ENCODE results near the gene BACH2.

The BACH2 gene

DNA sequence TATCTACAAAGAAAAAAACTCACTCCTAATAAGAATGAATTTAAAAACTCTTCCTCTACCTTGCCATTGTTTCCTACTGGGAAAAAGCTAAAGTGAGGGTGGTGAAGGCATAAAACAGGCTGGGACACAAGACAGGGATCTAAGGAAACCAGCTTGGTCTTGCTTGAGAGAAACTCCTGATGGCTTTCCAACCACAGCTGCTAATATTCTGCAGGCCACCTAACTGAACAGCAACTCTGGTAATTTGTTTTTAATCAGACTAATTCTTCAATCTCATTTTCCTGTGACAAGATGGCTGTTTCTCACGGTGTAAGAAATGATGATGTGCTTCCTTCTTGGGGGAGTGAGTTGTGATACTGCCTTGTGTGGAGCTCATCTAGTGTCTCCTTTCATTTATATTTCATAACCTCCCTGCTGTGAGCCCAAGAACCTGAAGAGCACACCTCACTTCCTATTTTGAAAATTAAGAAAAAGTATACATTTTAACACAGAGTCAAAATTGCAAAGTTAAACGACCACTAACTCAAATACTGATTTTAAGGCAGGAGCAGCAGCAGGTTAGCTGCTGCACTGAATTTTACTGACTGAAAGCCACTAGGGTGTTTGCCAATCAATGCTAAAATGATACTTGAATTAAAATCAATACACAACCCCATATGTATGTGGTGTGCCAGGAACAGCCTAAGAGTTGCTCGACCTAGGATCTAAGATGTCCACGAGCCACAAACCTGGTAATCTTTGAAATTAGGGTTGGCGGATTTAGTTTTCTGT is 58.0 kb downstream of the BACH2 start:
- DNase-seq (ENCODE audit: low read depth, low spot score): no peak

DNA sequence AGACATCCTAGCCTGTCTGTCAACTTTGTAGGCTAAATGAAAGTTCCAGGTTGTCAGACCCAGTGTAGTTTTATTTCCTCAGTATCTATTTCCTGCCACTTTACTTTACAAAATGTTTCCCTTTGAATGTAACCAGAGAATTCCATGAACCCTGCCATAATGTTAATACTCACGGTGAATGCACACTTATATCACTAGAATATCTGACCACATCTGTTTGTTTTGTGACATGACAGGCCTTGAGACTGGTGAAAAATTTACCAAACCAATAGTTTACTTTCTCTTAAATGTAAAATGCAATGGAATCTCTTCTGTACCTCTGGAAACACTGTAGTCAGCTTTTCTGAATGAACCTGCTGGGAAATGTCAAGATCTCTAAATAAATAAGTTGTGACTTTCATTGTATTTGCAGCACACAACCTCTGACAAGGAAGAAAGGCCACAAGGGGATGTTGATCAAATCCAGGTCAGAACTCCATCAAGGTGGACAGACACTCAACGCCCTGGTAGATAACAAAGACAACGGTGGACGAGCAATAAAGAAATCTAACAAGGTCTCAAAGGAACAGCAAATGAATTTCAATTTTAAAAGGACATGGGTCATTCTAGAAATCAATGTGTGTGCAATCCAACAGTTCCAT is 59.2 kb downstream of the BACH2 start:
- DNase-seq (ENCODE audit: low read depth, low spot score): no peak

DNA sequence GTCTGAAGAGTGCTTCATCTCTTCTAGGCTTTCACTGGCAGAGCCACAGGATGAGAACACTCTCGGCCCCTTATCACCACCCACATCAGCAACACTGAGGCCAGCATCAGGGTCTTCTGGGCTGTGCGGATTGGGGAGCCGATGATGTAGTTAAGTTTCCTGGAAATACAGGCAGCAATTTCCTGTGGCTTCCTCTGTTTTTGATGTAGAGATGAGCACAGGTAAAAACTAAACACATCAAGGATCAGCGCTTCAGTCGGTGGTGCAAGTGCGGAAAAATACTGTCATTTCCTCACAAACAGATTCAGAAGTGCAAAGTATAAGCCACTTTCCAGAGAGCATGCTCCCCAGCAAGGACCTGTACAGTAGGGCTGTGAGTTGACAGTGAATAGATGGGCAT is 62.6 kb downstream of the BACH2 start:
- DNase-seq (ENCODE audit: low read depth, low spot score): peak; percentile 62

DNA sequence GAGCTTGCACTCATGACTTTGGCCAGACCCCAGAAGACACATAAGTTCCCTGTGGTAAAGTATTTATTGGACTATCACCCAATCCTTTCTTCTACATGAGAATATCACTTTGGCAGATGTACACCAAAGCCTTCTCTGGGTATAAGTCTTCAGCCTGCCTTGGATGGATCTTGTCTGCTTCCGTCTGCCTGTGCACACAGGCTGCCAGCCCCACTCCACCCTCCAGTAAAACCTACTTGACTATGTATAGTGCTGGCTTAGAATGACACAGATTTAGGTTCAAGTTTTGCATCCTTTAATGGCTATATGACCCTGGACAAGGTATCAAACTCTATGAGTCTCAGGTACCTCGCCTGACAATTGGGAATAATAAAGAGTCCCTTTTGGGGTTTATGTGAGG is 63.4 kb downstream of the BACH2 start:
- DNase-seq (ENCODE audit: low read depth, low spot score): no peak

- DNase-seq (ENCODE audit: low read depth, low spot score): no peak
Observed at GRCh38 chr6:90231798-90232197, 64.8 kb downstream of the BACH2 start.

DNA sequence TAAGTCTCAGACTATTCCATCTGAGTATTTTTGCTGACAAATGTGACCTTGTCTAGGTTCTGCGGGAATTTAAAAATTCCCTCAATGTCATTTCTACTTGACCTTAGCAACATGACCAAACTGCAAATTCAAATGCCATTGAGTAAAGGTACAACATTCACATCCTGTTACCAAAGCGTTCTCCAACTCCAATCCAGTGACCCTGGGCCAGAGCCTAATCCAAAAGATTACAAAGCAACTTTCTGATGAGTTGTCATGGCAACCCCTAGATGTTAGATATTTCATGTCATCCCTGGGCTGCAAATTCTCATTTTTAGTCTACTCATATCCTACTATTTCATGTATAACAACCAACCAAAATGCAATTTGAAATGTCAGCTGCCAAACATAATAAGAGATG is 65.3 kb downstream of the BACH2 start:
- DNase-seq (ENCODE audit: low read depth, low spot score): no peak

- DNase-seq (ENCODE audit: low read depth, low spot score): no peak
Observed at GRCh38 chr6:90230548-90231215, 66.0 kb downstream of the BACH2 start.

DNA sequence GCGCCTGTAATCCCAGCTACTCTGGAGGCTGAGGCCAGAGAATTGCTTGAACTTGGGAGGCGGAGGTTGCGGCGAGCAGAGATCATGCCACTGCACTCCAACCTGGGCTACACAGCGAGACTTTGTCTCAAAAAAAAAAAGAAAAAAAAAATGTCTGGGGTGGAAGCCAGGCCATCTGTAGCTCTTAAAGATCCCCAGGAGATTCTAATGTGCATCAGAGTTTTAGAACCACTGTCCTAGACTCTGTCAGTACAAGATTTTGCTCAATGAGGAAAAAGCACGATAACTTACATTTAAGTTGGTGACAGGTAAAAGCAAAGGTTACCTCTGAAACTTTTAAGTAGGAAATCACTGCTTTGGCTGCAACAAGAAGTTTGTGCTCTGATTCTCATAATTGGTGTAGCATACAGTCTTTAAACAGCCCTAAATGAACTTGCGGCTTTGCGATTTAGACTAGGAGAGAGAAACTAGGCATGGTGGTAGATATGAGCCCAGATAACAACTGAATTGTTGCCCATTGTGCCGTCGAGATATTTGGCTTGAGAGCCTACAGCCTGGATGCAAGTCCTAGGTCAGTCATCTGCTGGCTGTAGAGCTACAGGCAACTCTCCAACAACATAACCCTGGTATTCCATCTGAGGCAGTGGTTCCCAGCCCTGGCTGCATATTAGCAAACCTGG is 67.2 kb downstream of the BACH2 start:
- DNase-seq (ENCODE audit: low read depth, low spot score): no peak

DNA sequence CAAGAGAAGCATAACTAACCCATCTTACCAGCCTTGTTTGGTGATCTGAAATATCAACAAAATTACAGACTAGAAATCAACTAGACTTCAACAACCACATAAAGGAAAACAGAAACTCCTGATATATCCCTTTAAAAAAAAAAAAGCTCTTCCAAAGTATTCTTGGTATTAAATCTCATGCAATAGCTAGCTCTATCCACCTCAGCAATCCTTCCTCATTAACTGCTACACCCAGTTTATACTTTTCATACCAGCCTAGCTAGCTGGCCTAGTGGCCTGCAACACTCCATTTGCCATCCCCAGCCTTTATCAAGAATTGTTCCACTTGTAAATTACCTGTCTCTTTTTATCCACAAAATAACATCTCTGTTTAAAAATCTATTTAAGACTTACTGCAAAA is 69.0 kb downstream of the BACH2 start:
- no peak for DNase-seq (ENCODE audit: low read depth, low spot score)

GRCh38 chr6:90227213-90227612 is 69.4 kb downstream of the BACH2 start:
- DNase-seq (ENCODE audit: low read depth, low spot score): no peak

DNA sequence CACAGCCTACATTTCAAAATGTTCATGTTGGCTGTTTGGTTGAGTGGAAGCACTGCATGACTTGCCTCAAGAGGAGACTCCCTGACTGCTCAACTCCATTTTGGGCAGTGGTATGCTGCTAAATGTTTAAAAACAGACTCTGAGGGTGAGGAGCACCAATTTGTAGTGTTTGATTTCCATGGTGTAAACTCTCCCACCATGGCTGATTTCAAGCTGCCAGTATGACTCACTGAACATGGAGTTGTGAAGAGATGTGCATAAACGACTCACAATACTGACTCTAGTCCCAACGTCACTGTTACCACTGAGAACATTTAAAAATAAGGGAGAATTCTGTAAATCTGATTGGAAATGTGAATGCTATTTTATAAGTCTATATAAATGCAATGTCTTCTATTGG is 70.4 kb downstream of the BACH2 start:
- DNase-seq (ENCODE audit: low read depth, low spot score): no peak

GRCh38 chr6:90224196-90224595 is 72.4 kb downstream of the BACH2 start:
- DNase-seq (ENCODE audit: low read depth, low spot score): no peak

GRCh38 chr6:90222724-90223198 is 73.9 kb downstream of the BACH2 start:
- peak; percentile 19 for DNase-seq (ENCODE audit: low read depth, low spot score)

GRCh38 chr6:90222008-90222407 is 74.6 kb downstream of the BACH2 start:
- no peak for DNase-seq (ENCODE audit: low read depth, low spot score)

- DNase-seq (ENCODE audit: low read depth, low spot score): no peak
Observed at GRCh38 chr6:90221403-90221802, 75.2 kb downstream of the BACH2 start.

DNA sequence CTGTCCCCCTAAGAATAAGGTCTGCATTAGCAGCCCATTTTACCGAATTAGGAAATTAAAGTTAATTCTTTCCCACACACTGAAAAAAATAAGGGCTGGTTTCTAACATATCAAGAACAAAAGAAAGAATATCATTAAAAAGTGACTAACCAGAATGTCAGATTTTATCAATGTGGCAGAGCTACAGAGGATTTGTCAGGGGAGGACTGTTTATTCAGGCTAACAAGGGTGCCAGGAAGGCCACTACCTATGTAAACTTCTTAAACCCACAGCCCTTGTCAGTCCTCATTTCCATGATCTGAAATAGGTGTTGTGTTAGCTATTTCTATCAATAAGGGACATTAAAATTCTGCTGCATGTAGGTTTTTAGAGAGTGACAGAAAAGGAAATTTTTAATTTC is 76.4 kb downstream of the BACH2 start:
- no peak for DNase-seq (ENCODE audit: low read depth, low spot score)

- no peak for DNase-seq (ENCODE audit: low read depth, low spot score)
Observed at GRCh38 chr6:90219209-90219985, 77.2 kb downstream of the BACH2 start.

DNA sequence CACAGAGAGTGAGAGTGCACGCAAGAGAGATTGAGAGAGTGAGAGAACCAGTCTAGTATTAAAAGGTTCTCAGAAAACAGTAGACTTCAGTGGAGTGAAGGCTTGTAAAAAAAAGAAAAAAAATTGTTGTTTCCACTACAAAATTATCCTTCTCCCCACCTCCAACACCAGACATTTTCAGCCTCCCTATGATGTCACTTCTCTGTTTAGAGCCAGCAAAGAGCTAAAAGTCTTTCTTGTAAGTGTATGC is 77.8 kb downstream of the BACH2 start:
- DNase-seq (ENCODE audit: low read depth, low spot score): no peak

DNA sequence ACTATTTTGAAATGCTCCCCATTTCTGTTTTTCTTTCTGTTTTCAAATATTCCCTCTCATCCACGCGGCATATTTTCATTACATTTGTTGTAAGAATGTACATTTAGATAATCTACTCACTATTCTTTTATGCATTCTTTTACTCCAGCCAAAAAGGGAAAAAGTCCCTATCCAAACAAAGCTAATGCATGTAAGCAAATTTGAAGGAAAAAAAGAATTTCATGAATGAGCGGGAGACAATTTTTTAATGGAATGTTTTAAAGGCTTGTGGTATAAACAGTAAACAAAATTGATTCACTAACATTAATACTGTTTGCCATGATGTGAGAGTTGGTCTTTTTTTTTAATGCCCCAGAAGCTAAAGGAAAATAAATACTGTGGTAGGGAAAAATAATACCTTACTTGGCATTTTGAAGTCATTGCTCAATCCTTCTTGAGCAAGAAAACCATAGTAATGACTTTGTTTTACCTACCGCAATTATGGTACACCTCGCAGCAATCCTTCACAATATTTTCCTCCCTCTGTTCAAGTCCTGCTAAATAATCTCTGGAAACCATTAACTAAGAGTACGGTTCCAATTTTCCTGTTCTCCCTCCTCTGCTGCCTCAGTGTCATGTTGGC is 79.0 kb downstream of the BACH2 start:
- DNase-seq (ENCODE audit: low read depth, low spot score): no peak

DNA sequence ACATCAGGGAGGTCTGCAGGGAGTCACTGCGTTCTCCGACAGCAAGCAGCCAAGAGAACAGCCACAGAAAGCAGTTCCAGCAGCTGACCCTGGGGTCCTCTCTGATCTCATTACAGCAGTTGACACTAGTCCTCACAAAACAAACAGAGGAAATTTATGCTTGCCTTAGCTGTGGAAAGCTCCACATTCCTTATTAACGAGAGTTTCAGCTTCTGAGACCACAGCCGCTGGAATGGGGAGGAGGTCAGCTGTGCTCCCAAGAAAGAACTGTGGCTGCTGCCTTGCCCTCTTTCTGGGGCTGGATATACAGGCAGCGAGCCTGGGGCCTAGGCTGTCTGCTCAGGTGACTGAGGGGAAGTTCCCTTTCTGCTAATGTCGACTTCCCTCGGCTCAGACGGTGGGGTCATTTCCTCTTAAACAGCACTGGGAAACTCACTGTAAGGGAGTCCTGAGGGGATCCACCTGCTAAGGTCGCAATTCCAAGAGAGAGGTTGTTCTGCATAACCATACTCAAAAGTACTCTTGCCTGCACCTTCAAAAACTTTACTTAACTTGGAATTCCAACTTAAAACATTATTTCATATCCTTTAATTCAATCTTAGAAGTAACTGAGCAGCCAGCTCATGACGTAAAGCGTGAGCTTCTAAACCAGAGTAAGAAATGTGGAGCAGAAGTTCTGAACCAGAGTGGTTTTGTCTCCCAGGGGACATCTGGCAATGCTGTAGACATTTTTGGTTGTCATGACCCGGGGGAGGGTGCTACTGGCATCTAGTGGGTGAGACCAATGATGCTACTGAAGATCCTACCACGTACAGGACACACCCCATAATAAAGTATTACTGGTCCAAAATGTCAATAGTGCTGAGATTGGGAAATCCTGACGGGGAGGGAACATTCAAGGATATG is 80.3 kb downstream of the BACH2 start:
- no peak for DNase-seq (ENCODE audit: low read depth, low spot score)

Data from activated naive CD8-positive, alpha-beta T cell treated with anti-CD3 and anti-CD28 coated beads, Interleukin-2, amount 50 U/mL, for 16 hours (primary cell).